Measurements from ENCODE around the gene PAEP.

GRCh38 chr9:135575995-135576631 lies 14.6 kb downstream of the PAEP start:
- TF ChIP-seq CTCF (optimal IDR thresholded peaks at IDR 0.05 in 1 of 3, IDR thresholded peaks at IDR 0.05 in 1 of 3, conservative IDR thresholded peaks at IDR 0.05 in 1 of 3; ENCODE audit: extremely low read depth in 1 of 3, insufficient read depth in 2 of 3, low read length in 3 of 3): no peak
- no peak for TF ChIP-seq EZH2 (IDR thresholded peaks at IDR 0.05; ENCODE audit: low read length)
